ENCODE measurements around the gene RAI14. TPM values are rescaled to one million over a fixed set of nuclear protein-coding genes. Genes with fewer than 3 reads are reported as not detected.

The RAI14 gene
- total RNA-seq, 1 experiment from 2014 or later = 133 TPM

DNA sequence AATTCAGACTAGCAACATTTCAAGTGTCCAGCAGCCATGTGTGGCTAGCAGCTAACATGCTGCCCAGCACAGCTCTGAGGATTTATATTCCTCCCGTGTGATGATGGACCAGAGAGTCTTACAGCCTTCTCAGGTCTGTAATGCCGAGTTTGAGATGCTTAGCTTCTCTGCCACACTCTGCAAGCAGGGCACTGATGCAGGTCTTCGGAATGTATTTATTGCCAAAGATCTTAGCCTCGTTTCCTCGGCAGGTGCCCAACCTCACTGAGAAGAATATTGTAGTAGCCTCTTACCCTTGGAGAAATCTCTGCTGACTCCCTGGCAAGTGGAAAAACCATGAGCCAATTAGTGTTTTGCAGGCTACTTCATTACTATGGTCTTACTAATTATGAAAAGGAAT is 3.7 kb upstream of the RAI14 start:
- no peak for DNase-seq
- Histone ChIP-seq H3K4me2 (no peak overlapping the region), H3K9me2 (ENCODE audit: insufficient read depth) (no peaks in the 10 kb centered on the region), H4K20me1 (ENCODE audit: insufficient read depth) (0 out of 2 replicates have a peak, but pooled peaks cover 2% of the 10 kb centered on the region), H3K4me1 (replicated peaks; ENCODE audit: insufficient read depth) (peaks cover 15% of the 10 kb centered on the region), H3K79me2 (ENCODE audit: low read depth) (peaks cover 10% of the 10 kb centered on the region), H3K36me3 (ENCODE audit: low read depth) (no peaks in the 10 kb centered on the region), H2AFZ (no peak overlapping the region), H3K4me3 (no peak overlapping the region), H3F3A (ENCODE audit: insufficient read depth, low read depth) (peaks cover 31% of the 10 kb centered on the region; the same call in 1 of the 2 replicates), H3K27me3 (ENCODE audit: insufficient read depth, low read depth) (no peaks in the 10 kb centered on the region), H3K9me3 (ENCODE audit: insufficient read depth, low read depth) (no peaks in the 10 kb centered on the region), H3K27ac (no peak overlapping the region)
- TF ChIP-seq, protein P1, sequence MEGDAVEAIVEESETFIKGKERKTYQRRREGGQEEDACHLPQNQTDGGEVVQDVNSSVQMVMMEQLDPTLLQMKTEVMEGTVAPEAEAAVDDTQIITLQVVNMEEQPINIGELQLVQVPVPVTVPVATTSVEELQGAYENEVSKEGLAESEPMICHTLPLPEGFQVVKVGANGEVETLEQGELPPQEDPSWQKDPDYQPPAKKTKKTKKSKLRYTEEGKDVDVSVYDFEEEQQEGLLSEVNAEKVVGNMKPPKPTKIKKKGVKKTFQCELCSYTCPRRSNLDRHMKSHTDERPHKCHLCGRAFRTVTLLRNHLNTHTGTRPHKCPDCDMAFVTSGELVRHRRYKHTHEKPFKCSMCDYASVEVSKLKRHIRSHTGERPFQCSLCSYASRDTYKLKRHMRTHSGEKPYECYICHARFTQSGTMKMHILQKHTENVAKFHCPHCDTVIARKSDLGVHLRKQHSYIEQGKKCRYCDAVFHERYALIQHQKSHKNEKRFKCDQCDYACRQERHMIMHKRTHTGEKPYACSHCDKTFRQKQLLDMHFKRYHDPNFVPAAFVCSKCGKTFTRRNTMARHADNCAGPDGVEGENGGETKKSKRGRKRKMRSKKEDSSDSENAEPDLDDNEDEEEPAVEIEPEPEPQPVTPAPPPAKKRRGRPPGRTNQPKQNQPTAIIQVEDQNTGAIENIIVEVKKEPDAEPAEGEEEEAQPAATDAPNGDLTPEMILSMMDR (conservative IDR thresholded peaks at IDR 0.05) = no peak
- TF ChIP-seq EZH2 (IDR thresholded peaks at IDR 0.05; ENCODE audit: low read depth) = no peak
- POLR2A ChIA-PET (ENCODE audit: unreplicated experiment) = interaction anchor here (0.7 kb wide), 1 partner anchor 67 kb away, joined by 7 read pairs; no protein-coding TSS in a partner anchor
- CTCF ChIA-PET = no interaction called here
- BruUV-seq (replicated peaks) = no TSS peak
- intact Hi-C loops (cut with micrococcal nuclease; ENCODE audit: unreplicated experiment) = no loop called here

DNA sequence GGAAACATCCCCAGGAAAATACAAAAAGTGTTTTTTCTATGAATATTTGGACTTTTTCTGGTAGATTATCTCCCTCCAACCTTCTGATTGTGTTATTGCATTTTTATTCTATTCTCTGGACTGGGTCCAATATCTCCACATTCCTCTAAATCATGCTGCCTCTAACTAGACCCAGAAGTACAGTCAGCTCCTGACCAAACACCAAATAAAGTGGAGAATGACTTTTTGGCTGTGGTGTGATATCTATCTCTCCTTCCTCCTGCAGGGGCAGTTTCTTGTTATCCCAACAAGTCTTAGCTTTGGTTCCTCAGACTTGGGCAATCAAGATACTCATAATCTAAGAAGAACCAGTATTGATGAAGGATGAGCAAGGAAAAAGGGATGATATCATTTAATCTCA is 3.2 kb upstream of the RAI14 start:
- DNase-seq = peak in 1 of 2 experiments; percentile 54
- CTCF ChIA-PET = no interaction called here
- H3F3A ChIP-seq (ENCODE audit: insufficient read depth, low read depth) = peaks cover 35% of the 10 kb centered on the region; the same call in 1 of the 2 replicates
- H2AFZ ChIP-seq = no peak overlapping the region
- no TSS peak for BruUV-seq (replicated peaks)
- H3K27me3 ChIP-seq (ENCODE audit: insufficient read depth, low read depth) = no peaks in the 10 kb centered on the region
- H3K27ac ChIP-seq = no peak overlapping the region
- H3K4me1 ChIP-seq (replicated peaks; ENCODE audit: insufficient read depth) = peaks cover 15% of the 10 kb centered on the region
- H3K79me2 ChIP-seq (ENCODE audit: low read depth) = peaks cover 15% of the 10 kb centered on the region
- H3K36me3 ChIP-seq (ENCODE audit: low read depth) = 0 out of 2 replicates have a peak, but pooled peaks cover 3% of the 10 kb centered on the region
- no peaks in the 10 kb centered on the region for H3K9me3 ChIP-seq (ENCODE audit: insufficient read depth, low read depth)
- TF ChIP-seq EZH2 (IDR thresholded peaks at IDR 0.05; ENCODE audit: low read depth) = no peak
- TF ChIP-seq, protein P1 (conservative IDR thresholded peaks at IDR 0.05) = no peak
- POLR2A ChIA-PET (ENCODE audit: unreplicated experiment) = interaction anchor here (0.7 kb wide), 1 partner anchor 67 kb away, joined by 7 read pairs; no protein-coding TSS in a partner anchor
- H4K20me1 ChIP-seq (ENCODE audit: insufficient read depth) = peaks cover 6% of the 10 kb centered on the region; the same call in 1 of the 2 replicates
- H3K9me2 ChIP-seq (ENCODE audit: insufficient read depth) = no peaks in the 10 kb centered on the region
- H3K4me2 ChIP-seq = no peak overlapping the region
- no peak overlapping the region for H3K4me3 ChIP-seq
- intact Hi-C loops (cut with micrococcal nuclease; ENCODE audit: unreplicated experiment) = no loop called here

DNA sequence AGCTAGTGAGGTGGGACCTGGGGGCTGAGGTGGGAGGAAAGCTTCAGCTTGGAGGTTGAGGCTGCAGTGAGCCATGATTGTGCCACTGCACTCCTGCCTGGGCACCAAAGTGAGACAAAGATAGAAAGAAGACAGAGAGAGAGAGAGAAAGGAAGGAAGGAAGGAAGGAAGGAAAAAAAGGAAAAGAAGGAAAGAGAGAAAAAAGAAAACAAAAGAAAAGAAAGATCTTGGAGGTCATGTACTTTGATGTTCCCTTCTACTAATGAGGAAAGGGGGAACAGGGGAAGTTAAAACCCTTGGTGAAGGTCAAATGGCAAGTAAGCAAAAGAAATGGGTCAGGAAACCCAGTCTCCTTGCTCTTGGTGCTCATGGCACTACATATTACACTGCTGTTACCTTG is 2.4 kb upstream of the RAI14 start:
- Histone ChIP-seq H3K27ac (no peak overlapping the region), H3K27me3 (ENCODE audit: insufficient read depth, low read depth) (no peaks in the 10 kb centered on the region), H4K20me1 (ENCODE audit: insufficient read depth) (peaks cover 8% of the 10 kb centered on the region; the same call in 1 of the 2 replicates), H3K9me2 (ENCODE audit: insufficient read depth) (no peaks in the 10 kb centered on the region), H3K4me1 (replicated peaks; ENCODE audit: insufficient read depth) (peaks cover 22% of the 10 kb centered on the region), H3K4me3 (no peak overlapping the region), H3K9me3 (ENCODE audit: insufficient read depth, low read depth) (no peaks in the 10 kb centered on the region), H3K4me2 (no peak overlapping the region), H3K79me2 (ENCODE audit: low read depth) (peaks cover 23% of the 10 kb centered on the region), H2AFZ (no peak overlapping the region), H3K36me3 (ENCODE audit: low read depth) (0 out of 2 replicates have a peak, but pooled peaks cover 7% of the 10 kb centered on the region), H3F3A (ENCODE audit: insufficient read depth, low read depth) (peaks cover 40% of the 10 kb centered on the region; the same call in 1 of the 2 replicates)
- ChIA-PET CTCF (interaction anchor here (0.6 kb wide), 1 partner anchor 68 kb away, joined by 11 read pairs; no protein-coding TSS in a partner anchor), POLR2A (ENCODE audit: unreplicated experiment) (no interaction called here)
- no peak for DNase-seq
- intact Hi-C loops (cut with micrococcal nuclease; ENCODE audit: unreplicated experiment) = no loop called here
- BruUV-seq (replicated peaks) = no TSS peak
- TF ChIP-seq, protein P1 (conservative IDR thresholded peaks at IDR 0.05) = no peak
- TF ChIP-seq EZH2 (IDR thresholded peaks at IDR 0.05; ENCODE audit: low read depth) = no peak
